HS-5 (cell line): ENCODE measurements around the gene CAMTA1.

Source experiments
- DNase-seq: peaks from one replicate; pipeline ENCODE4 v3.0.0-alpha.2; 2012; ENCODE audit warnings: low read depth

The CAMTA1 gene

DNA sequence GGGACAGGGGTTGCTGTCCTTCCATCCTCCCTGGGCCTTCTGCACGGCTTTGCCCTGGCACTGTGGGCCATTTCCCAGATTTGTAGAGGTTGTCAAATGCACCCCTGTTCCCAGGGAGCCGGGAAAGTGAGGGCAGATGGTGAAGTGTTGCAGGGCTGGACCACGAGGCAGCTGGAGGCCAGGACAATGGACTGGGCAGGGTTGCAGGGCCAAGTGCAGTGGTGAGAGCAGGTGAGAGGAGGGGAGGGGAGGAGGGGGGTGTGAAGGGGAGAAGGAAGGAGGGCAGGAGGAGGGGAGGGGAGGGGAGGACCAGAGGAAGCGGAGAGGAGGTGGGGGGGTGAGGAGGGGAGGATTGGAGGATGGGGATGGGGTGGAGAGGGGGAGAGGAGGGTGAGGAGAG is 443.9 kb downstream of the CAMTA1 start:
- no peak for DNase-seq

DNA sequence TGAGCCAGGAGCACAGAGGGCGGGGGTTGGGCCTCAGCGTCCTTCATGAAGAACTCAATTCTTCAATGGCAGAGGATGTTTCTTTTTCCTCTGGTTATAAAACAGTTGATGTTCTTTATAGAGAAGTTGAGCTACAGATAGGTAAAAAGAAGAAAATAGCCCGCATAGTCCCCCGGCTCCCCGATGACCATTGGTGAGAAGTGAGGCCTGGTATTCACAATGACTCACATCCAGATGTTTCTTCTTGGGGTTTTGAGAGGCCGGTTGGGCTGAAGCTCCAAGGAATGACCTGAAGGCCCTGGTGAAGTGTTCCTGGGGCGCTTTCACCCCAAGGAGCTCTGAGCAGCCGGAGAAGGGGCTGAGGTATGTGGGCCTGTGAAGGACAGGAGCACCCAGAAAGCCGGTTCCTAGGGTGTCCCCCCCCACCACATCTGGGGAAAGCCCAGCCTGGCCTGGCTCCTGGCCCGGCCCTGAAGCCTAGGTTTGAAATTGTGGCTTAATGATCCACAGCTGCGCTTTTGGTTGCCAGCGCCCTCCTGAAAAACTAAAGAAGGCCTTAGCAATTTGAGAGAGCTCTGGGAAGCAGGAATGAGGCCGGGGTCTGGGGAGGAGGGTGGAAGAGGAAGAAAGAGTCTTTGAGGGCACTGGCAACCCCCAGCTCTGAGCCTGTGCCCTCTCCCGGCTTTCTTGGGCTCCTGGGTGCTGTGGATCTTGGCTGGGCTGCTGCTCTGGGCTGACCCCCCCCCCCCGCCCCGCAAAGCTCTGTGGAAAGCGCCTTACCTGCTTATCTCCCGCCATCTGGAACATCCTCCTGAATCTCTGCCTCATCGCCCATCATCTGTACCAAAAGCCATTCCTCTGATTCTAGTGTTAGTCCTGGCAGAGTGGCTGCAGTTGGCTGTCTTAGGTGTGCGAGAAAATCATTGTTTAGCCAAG is 444.7 kb downstream of the CAMTA1 start:
- DNase-seq, result no peak

DNA sequence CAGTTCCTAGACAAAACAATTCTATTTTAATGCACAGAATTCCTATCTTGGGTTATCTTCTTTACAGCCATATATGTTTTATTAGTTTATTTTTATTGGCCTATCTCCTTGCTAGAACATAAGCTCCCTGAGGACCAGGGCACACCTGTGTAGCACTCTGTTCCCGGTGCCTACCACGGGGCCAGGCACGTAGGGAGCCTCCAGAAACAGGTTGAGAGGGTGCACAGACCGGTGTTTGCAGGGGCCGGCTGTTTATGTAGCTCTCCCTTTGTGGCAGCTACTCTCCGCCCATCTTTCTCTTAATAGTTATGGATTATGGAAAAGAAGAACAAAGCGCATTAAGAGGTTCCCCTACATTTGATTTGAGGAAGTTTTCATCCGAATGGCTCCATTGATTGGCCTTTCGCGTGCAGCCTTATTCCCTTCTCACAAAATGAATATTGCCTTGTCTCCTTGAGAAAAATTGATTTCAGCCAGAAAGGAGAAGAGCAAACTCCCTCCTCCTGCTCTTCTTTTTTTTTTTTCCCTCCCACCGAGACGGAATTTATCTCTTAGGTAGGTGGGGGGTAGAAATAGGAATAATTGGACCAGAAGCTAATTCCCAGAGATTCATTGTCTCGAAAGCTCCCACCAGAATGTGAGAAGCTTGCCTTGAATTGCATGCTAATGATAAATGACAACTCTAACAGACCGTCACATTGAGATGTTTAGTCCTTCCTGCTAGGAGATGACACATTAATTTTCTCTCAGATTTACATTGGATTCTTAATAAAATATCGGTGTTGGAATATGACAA is 447.4 kb downstream of the CAMTA1 start:
- DNase-seq, result no peak

DNA sequence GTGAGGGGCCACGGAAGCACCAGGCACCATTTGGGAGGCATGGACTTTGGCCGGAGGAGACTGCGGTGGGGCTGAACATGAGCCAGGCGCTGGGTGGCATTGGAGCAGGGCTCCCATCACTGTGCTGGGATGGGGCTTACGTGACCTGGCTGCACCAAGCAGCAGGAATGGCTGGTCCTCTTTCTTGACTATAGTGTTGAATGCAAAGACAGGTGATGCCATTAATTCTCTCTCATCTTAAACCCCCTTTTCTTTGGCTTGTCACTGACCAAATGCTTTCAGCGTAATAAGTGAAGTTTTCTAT is 447.9 kb downstream of the CAMTA1 start:
- DNase-seq, result no peak

DNA sequence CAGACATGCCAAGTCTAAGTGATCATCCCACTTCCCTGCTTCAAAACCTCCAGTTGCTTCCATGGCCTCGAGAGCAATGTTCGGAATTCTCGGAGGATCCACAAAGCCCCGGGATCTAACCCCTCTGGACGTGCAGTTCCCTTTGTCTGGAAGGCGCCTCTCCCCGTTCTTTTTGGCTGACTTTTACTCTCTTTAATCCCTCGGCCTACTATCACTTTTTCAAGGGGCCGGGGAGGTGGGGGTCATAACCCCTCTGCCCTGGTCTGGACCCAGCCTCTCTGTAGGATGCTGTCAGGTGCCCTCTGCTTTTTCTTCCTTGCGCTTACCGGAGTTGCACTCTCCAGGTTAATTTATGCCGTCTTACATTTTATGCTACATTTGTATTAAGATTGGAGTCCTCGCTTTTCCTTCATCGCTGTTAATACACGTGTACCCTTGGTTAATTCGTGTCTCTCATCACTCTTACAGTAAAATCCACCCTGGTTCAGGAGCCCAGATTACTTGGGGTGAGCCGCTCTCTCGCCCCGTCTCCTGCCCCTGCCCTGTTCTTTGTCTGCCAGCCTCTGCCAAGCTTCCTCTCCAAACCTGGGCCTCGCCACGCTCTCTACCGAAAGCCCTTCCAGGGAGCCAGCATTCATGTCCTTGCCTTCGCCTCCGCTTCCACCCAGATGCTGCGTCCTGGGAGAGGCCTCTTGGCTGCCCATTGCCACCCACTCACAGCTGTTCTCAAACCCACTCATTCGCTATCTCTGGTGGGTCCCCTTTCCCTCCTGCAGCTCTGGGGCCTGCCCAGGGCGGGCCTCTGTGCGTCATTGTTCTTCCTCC is 448.6 kb downstream of the CAMTA1 start:
- no peak for DNase-seq

DNA sequence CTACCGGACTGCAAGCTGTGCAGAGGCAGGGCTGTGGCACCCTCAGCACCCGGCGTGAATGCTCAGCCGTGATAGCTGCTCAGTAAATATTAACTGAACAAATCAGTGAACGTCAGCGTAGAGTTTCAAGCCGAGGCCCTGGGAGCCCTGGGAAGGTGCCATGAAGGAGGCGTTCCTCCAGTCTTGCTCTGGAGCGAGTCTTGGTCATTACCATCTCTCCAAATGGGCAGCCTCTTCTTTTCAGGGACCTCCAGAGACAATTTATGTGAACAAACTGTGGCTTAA is 449.2 kb downstream of the CAMTA1 start:
- DNase-seq, result no peak

DNA sequence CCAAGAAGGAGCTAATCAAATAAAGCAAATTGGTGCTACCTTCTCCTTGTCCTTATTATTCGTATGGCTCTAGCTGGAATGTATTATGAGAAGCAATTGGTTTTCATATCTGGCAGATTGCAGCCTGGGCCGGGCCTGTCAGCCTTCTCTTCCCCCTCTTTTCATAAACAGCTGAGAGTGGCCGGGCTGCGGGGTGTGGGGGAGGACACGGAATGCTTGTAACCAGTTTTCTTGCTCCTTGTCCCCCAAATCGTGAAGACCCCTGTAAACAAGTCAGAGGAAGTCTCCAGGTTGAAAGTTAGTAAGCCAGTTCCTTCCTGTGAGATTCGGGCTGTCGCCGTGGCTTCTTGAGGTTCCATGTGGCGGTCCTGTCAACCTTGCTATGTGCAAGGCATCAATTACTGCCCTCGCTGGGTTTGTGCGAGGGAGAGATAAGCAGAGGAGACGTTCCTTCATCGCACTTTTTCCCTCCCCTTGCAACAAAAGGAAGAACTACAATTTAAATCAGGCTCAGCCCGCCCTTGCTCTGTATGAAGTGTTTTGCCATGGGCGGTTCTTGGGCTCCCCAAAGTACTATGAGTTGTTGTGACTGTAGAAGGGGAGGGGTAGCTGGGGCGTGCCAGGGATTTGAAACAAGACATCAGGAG is 450.7 kb downstream of the CAMTA1 start:
- DNase-seq, result no peak

DNA sequence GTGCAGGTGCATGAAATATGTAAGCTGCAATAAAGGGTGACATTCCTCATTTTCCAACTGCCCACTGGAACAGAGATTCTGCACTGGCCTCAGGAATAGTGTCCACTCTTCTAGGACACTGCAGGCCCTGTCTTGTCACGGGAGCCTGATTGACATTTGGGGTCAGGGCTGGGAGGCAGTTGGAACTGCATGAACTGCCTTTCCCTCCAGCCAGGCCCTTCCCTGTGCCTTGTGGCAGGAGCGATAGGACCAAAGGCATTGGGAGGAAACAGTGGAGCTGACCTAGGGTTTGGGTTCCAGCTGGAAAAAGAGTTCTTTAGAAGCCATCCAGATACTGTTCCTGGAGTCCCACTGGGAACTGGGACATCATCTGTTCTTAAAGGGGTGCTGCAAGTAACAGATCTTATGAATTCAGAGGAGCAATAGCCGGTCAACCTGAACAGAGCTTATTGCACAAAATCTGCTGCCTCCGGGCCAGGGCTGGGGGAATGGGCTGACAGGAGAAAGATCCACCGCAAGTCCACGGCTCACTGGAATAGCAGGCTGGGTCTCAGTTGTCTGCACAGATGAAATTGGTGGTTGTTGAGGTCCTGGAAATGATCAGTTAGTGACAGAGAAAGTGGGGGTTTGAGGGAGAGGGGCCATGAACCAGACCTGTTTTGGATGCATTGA is 451.7 kb downstream of the CAMTA1 start:
- no peak for DNase-seq

DNA sequence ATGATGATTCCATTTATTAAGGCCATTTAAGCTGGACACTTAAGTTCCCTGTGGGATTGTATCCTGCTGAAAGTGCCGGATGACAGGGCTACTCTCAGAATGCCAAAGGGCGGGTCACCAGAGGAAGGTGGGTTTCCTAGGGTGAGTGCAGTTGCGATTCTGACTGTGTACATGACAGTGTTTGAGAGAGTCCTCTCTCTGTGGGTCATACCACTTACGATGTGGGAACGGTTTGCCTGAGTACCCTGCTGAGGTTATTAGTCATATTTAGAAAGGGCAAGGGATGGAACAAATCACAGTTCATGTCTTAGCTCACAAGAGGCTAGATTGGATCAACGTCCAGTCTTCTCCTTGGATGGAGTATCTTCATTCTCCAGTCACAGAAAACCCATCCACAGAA is 461.9 kb downstream of the CAMTA1 start:
- DNase-seq, result no peak

DNA sequence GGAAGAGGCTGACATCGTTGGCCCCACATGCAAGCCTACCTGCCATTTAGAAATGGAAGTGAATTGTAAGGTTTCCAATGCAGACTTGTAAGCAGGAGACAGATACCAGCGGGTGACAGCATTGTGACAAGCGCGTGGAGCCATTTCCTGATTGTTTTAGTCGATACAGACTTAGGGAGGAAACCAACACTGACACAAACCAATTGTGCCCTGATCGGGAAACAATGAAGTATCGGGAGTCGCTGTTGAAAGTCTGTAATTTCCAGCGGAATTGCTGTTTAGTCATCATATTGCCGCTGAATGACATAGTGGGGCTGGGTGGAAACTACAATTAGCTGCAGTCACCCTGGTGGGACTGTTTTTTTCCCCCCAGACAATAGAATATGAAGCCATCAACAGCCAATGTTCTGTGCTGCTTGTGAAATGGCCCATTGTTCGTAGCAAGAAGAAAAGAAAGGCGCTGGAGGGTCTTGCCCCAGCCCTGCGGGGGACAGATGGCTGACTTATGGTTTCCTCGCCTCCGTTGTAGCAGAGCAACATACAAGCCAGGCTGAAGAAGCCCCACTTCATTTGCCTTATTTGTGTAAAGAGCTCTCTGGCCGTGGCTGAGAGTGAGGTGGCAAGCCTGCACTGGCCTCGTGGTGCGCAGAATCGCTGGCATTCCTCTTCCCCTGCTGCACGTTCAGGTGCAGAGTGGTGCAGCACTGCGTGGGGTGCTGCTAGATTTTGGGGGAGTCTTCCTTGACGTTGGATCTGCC is 462.7 kb downstream of the CAMTA1 start:
- DNase-seq, result no peak

DNA sequence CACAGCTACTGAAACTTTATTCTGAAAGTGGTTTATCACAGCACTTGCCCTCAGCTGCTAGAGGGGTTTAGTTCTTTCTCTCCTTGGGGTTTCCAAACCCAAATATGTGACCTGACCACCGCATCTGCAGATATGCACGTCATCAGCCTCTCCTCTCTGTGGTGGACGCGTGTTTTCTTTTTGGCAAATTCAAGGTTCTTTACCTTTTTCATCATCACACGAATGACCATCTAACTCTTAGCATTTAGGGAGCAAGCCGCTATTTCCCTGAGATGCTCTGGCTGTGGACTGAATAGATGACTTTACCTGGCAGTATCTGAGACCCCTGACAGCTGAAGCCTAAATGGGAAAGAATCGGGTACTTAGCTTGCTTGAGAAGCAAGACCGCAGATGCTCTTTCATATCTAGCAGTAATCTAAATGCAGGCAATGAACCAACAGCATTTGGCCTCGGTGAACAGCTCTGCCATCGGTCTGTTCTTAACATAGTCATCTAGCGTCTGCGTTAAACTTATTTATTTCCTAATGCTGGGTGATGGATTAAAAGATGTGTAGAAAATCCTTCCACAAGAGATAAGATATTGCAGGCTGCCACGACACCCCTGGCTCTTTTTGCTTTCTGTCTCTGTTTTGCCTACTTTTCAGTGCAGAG is 463.4 kb downstream of the CAMTA1 start:
- DNase-seq, result no peak

DNA sequence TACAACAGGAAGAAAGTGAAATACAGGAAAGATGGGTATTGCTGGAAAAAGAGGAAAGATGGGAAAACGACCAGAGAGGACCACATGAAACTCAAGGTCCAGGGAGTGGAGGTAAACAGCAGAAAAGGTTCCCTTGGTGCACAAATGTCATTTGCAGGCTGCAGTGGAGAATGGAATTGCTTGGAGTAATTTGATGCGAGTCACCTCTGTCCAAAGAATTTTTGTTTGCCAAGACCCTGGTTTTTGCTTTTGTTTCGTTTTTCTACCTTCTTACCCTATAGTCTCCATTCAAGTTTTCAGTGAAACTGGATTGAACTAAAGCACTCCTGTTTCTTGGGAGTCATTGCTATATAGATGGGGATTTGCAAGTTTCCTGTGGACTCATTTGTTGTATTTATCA is 464.3 kb downstream of the CAMTA1 start:
- DNase-seq, result no peak

DNA sequence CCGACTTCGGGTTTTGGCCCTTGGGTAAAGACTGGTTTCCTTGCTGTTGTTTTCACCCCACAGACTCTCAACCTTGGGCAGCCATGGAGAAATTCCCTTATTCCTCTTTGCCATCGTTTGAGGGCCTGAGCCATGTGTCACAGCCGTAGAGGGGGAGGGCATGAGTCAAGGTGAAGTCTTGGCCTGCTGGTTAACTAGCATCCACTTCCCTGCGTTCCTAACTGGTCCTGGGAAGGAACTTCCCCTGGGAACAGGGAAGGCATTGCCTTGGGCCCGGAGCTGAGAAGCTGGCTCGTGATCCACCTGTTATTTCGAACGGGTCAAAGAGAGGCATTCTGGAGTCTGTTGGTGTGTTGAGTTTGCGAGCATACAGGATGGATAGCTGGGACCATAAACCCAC is 464.9 kb downstream of the CAMTA1 start:
- DNase-seq, result no peak

DNA sequence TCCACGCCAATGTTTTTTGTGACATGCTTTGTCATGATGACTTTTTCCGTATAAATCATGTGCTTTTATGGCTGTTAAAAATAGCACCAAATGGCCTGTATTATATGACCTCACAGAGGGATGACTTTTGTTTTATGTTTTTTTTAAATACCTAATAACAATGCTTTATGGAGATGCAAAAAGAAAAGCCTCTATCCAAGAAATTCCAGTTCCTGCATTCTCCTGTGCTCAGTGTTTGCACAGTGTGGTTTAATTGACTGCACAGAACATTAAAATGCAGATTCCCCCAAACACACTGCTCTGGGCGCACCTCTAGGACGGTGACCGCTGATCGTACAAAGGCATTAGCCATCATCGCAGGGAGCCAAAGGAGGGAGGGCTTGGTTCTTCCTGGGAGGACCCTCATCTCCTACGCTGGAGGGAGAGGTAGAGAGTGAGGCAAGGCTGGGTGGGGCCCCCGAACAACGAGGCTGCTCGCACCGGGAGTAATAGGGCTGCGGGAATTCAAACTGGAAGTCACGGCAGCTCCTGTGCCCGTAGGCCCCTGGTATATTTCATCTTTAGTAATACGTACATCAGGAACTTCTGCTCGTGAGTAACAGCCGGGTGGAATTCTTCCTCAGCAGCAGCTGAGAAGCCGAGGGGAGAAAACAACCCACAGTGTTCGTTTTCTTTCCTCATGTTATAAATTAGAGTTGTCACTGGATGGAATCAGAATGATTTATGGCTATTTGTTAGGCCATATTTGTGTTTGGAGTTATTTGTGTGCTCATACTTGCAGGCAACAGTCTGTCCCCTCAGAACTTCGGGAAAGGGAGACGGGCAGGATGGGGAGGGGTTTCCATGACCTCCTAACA is 465.6 kb downstream of the CAMTA1 start:
- DNase-seq, result no peak

DNA sequence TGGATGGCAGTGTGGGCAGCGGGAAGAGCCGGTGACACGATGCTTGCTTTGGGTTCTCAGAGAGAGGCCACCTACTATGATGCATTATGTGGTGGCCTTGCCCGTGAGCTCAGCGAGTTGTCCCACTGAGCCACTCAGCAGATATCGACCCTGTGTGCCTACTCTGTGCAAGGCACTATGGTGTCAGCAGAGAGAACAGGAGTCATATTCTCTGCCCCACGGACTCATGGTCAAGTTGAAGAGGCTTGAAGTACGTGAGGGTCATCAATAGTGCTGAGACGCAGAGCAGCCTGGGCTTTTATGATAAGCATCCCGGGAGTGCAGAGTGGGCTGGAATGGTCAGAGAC is 466.2 kb downstream of the CAMTA1 start:
- no peak for DNase-seq

DNA sequence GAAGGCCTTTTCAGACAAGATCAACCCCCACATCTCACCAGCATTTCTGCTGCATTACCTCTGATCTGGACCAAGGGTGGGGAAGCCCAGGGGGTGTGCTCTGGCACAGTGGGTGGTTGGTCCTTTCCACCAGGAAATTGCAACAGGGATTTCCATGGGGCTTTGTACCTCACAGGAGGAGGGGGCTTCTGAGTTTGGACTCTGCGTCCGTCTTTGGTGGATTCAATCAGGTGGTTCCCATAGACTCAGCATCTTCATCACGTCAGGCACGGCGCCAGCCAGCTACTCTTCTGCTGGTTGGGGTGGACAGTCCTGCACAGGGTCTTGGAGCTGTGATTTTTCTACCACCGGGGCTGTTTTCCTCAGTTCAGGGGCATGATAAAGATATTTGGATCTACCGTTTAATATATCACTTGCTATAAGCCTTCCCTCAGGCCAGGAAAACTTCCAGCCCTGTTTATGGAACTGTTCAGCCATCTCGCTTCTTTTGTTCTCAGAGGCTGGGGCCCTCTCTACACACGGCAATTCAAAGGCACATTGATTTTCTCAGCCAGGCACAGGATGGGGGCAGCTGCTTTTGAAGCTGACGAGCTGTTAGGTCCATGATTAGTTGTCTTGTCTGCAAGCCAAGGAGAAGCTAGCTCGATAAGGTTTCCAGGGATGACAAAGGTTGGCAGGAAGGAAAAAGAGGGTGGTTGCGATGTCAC is 467.3 kb downstream of the CAMTA1 start:
- no peak for DNase-seq

DNA sequence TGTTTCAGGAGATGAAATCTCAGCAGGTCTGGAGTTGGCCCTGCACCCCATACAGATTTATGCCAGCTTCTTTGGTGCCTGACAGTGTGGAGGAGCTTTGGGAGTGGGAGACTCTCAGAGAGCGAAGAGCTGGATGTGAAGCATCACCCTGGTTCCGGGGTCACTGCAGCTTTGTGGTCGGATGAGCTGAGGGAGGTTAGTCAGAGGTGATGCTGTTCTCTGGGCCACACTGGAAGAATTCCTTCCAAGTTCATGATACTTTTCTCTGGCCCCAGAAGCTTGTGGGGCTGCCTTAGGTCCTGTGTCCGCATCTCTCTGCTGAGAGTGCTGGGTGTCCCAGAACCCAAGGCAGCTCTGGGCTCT is 467.8 kb downstream of the CAMTA1 start:
- DNase-seq, result no peak

DNA sequence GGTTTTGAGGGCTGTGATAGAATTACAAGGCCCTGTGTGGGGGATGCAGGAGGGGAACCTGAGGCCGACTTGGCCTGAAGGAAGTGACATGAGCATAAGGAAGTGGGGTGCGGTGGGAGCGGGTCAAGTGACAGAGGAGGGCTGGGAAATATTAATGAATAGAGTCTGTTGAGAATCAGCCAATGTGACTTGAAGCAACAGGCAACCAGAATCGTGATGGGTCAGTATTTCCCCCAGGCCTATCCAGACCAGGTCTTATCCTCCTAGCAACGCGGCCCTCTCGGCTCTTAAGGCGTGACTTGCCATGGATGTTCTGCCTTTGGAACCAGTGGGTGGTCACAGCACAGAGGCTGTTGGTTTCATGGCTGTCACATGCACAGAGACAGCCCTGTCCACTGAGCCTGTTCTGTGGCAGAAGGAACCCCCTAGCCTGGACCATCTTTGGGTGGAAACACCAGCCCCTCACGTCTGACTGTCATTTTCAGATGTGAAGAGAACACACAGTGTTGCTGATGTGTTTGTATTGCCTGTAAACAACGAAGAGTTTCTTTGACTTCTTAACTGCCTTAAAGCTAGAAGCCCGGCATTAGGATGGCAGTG is 468.8 kb downstream of the CAMTA1 start:
- no peak for DNase-seq
